DMS 273 (cell line): ENCODE data around the gene SPRING1.
A peak's percentile ranks its signal among the peaks of the same experiment; 100 is the strongest.

Experiments
- DNase-seq: peaks from one replicate; lab custom pipeline; 2025; ENCODE audit not compliant: unreplicated experiment; lab: John Stamatoyannopoulos, UW

The SPRING1 gene

DNA sequence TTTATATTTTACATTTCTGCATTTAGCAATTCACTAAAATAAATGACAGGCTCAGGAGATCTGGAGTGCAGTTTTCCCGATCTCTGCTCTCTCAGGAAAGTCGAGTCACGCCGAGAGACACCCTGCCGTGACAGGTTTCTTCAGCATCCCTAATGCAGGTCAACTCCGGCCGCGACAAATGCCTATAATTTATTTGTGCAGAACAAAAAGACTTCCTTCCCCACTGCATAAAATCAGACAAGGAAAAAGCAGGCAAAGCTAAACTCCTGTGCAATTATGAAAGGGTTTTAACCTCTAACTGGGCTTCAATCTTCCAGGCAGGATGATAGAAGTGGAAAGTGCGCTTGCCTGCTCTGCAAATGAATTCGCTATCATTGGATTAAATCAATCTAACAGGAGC lies 28.1 kb downstream of the SPRING1 start:
- no peak for DNase-seq

DNA sequence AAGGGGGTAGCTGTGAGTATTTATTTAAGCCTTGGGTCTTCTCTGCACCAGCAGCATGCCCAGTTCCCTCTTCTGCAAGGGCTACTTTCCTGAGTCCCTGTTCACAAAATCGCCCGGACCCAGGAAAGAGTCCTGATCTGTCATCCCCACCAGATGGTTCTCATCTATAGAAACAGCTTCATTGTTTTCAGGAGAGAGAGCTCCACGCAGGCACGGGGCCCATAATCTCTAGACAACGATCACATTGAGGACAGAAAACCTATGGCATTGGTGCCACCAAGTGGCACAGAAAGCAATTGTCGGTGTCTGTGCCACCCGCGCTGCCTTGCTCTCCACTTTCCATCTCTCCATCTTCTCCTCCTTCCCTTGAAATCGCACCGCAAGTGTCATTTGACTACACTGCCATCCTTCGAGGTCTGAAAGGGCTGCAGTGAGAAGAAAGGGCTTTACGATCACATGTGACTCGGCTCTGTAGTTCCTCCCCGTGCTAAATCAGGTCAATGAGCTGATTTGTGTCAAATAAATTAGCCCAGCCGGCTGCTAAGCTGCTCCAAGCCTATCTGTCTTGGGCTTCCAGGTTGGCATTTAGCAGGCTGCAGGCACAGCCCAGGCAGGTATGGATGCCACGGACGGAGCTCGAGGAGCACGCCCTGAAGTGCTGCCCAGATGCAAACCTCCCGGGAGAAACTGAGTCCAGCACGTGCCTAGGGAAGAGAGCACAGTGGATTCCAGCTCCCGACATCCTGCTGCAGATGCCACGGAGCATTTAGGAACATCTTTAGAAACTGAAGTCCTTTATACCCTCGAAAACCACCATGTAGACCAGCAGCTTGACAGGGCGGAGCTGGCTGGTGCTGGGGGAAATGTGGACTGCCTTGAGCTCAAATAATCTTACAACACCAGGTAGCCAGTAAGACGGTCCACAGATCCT lies 28.8 kb downstream of the SPRING1 start:
- DNase-seq, result peak; percentile 73

DNA sequence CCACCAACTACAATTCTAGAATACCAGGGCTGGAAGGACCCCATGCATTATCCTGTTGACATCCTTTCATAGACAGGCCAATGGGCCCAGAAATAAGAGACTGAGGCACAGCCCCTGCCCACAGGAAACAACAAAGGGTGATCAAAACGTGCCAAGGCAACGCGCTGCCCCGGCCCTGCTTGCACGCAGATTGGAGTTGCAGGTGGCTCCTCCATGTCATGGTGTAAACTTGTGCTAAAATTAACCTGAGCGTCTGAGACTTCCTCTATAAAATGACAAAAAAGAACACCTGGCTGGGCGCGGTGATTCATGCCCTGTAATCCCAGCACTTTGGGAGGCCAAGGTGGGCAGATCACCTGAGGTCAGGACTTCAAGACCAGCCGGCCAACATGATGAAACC lies 30.1 kb downstream of the SPRING1 start:
- no peak for DNase-seq

DNA sequence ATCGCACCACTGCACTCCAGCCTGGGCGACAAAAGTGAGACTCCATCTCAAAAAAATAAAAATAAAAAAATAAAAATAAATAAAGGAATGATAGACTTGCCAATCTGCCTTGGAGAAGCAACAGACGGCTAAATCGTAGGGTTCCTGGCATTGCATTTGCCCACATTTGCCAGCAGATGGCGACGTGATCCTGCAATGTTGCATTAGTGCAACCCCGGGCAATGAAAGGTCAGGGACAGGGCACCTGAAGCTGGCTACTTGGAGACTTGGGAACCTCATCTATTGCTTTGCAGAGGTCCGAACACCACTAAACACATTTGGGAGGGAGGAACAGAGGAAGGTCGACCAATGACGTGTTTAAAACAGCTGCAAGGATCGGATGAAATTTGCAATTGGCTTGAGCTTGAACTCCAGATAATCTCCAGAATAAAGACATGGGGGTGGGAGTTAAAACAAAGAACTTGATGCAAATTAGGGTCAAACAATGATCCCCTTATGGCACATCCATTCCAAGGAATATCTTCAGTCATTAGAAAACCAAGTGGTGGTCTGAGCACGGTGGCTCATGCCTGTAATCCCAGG lies 34.6 kb downstream of the SPRING1 start:
- DNase-seq, result peak; percentile 80

DNA sequence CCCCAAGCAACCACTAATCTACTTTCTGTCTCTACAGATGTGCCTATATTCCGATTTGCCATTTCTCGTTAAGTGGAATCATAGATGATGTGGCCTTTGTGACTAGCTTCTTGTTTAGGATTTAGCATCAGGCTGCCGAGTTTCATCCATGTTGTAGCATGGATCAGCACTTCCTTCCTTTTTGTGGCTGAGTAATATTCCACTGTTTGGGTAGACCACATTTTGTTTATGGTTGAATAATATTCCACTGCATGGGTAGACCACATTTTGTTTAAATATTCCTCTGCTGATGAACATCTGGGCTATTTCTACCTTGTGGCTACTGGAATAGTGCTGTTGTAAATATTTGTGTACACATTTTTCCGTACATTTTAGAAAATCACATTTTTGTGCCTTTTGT lies 36.4 kb downstream of the SPRING1 start:
- DNase-seq, result no peak

DNA sequence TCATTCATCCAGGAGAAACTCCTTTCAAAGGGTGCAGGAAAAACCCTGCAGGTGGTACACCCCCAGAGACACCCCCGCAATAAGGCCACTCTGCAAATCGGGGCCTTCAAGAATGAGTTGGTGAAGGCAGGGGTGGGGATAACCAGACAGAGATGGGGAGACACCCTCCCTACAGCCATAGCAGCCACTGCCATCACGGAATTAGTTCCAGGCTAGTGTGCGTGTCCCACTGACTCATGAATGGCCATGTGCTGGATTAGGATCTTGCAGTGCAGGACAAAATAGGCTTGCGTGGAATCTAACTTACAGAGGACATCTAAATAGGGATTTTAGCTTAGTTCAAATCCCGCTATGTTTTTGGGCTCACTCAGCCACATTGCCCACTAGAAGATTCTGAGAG lies 37.8 kb downstream of the SPRING1 start:
- no peak for DNase-seq

DNA sequence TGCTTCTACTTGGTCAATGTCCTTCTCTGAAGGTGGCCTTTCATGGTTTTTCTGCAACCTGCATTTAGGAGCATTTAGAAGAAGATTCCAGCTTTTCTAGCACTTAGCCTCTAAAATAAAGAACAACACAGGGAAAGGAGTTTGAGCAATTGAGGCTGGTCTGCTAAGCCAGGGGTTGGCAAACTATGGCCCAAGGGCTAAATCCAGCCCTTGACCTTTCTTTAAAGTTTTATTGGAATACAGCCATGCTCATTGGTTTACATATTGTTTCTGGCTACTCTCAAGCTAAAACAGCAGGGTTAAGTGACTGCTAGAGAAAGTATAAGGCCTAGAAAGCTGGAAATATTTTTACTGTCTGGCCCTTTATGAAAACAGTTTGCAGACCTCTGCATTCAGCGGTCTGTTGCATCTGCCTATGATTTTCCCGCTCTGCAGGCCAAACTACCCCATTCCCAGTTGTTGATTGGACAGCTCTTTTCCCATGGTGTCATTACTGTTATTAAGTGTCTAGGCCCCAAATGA lies 39.3 kb downstream of the SPRING1 start:
- no peak for DNase-seq

DNA sequence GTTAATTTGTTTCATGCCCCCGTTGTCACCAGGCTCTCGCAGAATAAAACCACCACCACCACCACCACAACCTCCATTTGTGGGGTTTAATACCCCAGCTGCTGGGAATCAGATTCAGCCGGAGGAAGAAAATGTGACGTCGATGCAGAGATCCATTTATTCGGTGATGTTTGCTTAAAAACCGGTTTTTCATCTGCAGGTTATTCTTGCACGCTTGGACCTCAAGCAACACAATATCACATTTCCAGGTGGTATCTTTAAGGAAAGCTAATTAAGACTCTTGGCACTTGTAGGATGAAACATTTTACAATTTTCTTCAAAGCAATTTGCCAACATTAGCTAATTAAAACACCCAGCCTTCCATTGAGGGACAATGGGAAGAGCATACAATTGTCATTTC lies 39.8 kb downstream of the SPRING1 start:
- DNase-seq, result no peak

DNA sequence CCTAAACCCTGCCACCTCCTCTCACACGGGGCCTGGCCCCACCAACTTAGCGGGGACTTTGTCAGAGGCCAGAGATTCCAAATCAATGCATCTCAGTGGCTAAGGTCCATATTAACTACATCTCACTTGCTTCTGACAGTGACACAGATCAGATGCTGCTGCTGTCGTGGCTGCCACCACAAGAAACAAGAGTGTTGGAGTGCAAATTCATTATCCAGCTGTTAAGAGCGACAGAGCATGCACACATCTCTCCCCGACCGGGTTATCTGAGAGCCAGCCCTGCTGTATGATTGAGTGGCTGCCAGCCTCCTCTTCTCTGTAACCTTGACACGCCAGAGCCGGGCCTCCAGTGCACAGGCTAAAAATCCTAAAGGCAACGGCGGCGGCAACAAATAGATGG lies 40.2 kb downstream of the SPRING1 start:
- no peak for DNase-seq

DNA sequence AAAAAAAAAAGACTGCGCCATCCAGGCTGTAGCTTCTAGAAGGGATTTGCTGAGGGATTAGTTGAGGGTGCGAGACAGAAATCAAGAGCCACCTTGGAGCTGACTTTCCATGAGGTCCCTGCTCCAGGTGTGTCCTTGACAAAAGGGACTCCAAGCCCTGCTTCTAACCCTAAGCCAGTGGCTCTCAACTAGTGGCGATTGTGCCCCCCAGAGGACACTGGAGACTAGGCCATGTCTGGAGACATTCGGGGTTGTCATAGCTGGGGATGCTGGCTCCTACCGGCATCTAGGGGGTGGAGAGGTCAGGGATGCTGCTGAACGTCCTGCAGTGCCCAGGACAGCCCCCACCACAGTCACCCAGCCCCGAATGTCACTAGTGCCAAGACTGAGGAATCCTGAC lies 40.6 kb downstream of the SPRING1 start:
- DNase-seq, result peak; percentile 53

DNA sequence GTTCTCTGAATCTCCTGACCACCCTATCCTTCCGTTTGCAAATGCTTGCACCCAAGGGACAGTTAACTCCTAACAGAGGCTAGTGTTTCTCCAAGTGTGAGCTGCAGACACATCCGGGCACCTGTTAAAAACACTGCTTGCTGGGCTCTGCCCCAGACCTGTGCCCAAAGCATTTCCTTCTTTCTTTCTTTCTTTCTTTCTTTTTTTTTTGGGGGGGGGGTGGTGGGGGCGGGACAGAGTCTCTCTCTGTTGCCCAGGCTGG lies 42.5 kb downstream of the SPRING1 start:
- no peak for DNase-seq

DNA sequence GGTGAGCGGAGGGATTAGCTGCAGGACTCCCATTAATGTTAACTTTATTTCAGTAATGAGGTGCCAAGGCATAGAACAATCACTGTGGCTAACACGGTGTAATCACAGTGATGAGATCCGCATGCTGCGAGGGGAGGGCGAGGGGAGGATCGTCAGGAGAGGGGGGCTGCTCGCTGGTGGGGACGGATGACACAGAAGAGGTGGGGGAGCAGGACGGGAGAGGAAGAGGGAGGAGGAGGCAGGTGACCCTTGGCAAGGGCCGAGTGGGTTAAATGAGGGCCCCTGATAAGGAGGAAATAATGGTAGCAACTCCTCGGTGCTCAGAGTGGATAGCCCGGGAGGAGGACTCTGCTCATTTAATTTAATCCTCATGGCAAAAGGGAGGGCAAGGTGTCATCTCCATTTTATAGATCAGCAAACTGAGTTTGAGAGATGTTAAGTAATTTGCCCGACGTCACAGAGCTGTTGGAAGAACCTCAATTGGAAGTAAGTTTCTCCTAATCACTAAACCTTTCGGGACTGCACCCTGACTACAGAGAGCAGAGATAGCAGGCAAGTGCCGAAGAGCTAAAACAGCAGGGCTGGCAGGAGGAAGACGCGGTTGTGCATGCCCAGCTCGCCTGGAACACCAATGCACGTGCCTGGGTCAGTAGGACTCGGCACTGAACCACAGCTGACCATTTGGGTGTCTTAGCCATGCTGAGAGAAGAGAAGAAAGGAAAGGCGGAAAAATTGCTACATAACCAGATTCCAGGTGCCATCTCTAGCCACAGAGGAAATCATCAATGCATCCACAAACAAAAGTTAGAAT lies 43.0 kb downstream of the SPRING1 start:
- DNase-seq, result no peak

DNA sequence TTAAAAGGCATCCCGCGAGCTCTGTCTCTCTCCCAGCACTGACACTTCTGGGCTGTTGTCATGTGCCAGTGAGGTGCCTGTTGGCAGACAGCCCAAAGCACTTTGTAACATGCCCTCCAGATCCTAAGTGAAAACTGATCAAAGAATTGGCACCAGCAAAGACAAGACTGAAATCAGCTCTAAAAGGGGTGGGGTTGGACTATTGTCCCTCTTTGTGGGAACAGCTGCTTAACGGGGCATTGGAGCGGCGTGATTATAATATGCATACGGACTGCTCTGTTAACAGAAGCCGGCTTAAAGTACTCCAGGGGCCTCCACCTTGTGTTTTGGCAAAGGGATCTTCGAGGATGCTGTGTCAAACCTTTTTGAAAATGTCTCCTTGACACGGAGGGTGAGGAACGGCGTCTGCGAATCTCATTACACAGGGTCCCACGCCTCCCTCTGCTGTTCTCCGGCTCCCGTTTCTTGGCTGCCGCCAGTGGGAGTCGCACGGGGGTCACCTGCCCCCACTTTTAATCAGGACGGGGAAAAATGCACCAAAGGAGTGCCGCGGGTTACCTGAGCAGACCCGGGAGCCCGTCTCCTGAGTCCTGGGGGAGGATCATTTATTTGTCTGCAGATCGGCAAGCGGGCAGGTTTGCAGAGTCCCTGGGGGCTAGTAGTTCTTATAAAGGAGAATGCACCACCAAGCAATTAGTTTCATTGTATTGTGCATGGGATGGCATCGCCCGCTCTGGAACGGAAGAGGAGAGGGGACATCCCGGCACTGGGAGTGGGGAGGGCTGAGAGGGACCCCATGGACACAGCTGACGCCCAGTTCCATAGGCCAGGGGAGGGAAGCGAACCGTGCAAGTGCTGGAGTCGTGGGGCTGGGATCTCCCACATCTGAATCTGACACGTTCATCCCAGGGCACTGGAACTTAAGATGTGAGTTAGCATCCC lies 44.3 kb downstream of the SPRING1 start:
- DNase-seq, result peak; percentile 41

DNA sequence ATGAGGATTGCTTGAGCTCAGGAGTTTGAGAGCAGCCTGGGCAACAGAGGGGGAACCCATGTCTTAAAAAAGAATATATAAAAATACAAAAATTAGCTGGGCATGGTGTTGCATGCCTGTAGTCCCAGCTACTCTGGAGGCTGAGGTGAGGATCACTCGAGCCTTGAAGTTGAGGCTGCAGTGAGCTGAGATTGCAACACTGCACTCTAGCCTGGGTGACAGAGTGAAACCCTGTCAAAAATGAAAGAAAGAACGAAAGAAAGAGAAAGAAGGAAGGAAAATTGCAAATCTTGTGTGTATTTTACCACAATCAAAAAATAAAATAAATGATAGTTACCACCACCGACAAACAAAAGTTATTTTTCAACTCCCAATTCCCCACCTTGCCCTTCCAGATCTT lies 45.3 kb downstream of the SPRING1 start:
- no peak for DNase-seq

DNA sequence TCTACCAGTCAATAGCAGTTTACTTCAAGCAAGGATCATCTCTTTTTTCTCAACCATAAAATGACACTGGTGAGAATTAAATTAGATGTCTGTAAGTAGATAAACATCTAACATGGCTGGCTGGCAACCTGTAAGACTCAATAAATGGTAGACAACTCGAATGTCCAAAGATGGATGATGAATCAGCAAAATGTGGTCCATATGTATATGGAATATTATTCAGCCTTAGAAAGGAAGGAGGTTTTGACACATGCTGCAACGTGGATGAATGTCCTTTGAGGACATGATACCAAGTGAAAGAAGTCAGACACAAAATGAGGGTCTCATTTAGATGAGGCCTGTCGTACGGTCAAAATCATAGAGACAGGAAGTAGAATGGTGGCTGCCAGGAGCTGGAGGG lies 46.2 kb downstream of the SPRING1 start:
- no peak for DNase-seq

DNA sequence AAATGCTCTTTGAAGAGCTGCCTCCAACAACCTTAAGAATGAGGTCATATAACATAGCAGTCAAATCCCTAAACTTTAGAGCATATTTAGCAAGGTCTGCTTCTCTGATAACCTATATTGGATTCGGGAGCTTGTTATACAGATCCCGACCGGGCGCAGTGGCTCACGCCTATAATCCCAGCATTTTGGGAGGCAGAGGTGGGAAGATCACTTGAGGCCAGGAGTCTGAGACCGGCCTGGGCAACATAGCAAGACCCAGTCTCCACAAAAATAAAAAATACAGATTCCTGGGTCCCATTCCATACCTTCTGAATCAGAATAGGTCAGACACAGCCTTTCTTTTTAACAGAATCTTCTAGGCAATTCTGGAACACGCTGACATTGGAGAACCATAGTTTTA lies 46.7 kb downstream of the SPRING1 start:
- no peak for DNase-seq

DNA sequence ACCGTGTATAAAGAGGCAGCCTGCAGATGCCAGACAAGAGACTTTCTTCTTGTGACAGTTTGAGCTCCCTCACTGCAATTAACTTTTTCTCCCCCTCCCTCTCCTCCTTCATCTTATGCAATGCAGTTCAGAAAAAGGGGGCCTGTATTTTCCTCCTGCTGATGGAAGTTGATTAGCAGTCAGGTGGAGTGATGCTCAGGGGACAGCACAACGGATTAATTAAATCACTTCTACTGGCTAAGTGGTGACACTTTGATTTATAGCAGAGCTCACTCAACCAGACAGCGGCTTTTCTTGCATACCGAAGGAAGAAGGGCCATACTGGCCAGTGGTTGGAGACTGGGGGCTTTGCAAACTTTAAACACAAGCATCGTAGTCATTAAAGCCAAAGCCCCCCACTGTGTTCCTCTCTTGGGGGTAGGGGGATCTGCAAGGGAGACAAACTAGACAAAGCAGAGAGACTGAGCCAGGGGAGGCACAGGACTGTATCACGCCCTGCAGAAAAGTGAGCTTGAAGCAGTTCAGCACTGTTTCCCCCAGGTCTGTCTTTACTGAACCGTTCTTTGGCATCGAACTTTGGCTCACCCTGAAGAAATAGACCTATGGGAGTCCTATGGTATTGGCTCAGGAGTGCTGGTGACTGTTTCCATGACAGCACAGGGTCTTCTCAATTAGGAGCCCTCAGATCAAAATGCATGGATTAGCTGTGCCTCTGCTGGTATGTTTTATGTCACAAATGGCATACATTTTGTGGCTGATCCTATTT lies 47.7 kb downstream of the SPRING1 start:
- DNase-seq, result no peak

DNA sequence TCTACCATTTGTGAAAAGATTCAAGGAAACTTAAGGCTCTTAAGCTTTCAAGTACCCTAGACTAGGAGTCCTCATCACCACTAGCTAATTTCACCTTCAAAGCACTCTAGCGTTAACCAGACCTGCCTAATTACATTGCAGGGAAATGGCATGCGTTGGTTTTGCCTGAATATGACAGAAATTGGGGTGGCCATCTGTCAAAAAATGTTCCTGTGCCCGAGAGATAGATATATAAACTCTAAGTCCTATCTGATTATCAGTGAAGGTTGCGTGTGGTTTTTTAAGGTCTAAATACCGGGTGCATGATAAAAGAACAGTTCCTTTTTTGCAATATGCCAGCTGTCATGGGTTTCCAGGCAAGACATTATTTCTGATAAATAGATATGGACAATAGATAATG lies 48.3 kb downstream of the SPRING1 start:
- DNase-seq, result no peak
